Measurements from ENCODE around the gene RHBDL1.

Gene RHBDL1

DNA sequence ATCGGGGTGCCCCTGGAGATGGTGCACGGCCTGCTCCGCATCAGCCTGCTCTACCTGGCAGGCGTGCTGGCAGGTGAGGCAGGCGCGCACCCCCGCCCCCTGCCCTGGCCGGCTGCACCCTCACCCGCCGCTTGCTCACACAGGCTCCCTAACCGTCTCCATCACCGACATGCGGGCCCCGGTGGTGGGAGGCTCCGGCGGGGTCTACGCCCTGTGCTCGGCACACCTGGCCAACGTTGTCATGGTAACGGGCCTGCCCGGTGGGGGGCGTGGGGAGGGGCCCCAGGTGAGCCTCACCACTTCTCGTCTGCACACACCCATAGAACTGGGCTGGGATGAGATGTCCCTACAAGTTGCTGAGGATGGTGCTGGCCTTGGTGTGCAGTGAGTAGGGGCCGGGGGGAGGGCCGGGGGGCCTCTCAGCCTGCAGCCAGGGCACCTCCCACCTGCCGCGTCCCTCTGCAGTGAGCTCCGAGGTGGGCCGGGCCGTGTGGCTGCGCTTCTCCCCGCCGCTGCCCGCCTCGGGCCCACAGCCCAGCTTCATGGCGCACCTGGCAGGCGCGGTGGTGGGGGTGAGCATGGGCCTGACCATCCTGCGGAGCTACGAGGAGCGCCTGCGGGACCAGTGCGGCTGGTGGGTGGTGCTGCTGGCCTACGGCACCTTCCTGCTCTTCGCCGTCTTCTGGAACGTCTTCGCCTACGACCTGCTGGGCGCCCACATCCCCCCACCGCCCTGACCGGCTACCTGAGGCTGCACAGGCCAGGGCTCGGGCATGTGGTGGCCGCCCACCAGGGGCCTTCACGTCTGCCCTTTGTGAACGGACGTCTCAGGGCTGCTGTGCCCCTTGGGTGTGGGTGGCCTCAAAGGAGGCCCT lies 2.1 kb downstream of the RHBDL1 start:
- TF ChIP-seq, protein P1, sequence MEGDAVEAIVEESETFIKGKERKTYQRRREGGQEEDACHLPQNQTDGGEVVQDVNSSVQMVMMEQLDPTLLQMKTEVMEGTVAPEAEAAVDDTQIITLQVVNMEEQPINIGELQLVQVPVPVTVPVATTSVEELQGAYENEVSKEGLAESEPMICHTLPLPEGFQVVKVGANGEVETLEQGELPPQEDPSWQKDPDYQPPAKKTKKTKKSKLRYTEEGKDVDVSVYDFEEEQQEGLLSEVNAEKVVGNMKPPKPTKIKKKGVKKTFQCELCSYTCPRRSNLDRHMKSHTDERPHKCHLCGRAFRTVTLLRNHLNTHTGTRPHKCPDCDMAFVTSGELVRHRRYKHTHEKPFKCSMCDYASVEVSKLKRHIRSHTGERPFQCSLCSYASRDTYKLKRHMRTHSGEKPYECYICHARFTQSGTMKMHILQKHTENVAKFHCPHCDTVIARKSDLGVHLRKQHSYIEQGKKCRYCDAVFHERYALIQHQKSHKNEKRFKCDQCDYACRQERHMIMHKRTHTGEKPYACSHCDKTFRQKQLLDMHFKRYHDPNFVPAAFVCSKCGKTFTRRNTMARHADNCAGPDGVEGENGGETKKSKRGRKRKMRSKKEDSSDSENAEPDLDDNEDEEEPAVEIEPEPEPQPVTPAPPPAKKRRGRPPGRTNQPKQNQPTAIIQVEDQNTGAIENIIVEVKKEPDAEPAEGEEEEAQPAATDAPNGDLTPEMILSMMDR (IDR thresholded peaks at IDR 0.05): no peak
- no peak overlapping the region for H3K27ac ChIP-seq
- H3K4me3 ChIP-seq: no peak overlapping the region
- no peak for DNase-seq (ENCODE audit: low spot score)

DNA sequence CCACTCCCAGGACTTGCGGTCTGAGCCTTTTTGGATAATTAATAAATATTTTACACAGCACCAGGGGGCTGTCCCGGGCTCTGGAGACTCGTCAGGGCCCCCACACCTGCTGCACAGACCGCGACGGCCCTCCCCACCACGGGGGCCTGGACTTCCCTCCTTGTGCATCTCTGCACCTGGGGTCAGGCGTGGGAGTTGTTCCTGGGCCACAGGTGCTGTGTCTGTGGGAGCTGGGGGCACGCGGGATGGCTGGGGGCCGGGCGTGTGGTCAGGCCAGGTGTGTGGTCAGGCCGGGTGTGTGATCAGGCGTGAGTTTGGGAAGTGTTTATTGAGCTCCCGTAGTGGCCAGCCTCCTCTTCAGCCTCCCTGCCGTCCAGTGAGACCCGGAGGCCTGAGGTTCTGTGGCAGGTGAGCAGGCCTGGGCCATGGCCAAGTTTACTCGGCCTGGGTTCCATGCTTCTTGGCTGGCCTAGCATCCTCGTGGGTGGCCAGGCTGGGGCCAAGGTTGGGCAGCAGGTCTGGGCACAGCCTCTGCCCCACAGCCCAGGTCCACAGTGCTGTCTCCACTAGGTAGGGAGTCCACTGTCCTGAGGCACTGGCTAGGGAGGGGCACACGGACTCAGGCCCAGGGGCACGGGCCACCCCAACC lies 2.9 kb downstream of the RHBDL1 start:
- TF ChIP-seq, protein P1 (IDR thresholded peaks at IDR 0.05): no peak
- no peak for DNase-seq (ENCODE audit: low spot score)
- no peak overlapping the region for H3K4me3 ChIP-seq
- H3K27ac ChIP-seq: no peak overlapping the region

DNA sequence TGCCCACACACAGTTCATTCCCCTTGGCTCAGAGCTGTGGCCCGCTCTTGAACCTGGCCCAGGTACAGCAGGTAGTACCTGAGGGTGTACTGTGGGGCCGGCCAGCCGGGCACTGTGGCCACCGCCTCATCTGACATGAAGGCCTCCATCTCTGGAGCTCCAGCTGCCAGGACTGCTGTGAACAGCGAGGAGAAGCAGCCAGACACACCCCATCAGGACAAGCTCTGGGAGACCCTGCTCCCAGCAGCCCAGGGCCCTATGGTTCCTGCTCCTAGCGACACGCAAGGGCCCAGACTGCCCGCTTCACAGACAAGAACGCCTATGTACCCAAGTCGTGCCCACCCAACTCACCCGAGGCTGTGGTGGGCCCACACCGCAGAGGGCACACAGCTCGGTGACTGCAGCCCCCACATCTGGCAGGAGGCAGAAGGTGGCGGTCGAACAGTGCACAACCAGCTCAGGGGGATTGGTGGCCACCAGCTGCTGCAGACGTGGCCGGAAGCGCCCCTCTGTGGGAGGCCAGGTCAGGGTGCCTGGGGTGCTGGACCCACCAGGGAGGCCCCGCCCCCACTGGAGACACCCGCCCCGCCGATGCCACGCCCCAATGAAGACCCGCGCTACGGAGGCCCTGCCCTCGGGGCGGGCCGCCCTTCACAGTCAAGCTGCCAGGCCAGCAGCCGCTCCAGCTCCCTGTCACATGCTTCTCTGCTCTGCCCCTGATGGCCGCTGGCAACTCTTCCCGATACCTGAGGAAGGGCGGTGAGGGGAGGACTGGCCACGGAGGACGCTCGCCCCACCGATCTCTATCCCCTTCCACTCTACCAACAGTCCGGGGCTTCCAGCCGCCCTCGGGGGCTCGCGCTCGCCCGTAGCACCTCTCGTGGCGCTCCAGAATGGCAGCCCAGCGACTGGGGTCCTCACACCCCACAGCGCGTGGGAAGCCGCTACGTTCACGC lies 3.7 kb downstream of the RHBDL1 start:
- H3K4me3 ChIP-seq: peak overlapping the region; percentile 97
- no peak for DNase-seq (ENCODE audit: low spot score)
- peak overlapping the region; percentile 49 to 98 for H3K27ac ChIP-seq
- TF ChIP-seq, protein P1 (IDR thresholded peaks at IDR 0.05): no peak

DNA sequence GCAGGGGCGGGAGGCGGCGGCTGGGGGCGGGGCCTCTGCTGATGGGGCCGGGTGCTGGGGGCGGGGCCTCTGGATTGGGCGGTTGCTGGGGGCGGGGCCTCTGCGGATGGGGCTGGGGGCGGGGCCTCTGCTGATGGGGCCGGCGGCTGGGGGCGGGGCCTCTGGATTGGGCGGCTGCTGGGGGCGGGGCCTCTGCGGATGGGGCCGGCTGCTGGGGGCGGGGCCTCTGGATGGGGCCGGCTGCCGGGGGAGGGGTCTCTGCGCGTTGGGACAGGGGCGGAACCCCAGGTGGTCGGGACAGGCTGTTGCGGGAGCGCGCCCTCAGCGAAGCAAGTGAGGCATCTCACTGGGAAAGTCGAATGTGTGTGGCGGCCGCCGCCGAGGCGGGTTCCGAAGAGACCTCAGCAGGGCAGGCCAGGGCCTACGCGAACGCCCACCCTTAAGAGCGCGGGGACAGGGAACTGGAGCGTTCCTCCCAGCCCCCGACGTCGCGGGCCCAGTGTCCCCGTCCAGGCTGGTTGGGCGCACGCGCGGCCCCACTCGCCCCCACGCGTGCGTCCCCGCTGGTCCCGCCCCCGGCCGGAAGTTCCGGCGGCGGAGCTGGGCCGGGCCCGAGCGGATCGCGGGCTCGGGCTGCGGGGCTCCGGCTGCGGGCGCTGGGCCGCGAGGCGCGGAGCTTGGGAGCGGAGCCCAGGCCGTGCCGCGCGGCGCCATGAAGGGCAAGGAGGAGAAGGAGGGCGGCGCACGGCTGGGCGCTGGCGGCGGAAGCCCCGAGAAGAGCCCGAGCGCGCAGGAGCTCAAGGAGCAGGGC lies 4.5 kb downstream of the RHBDL1 start, which contains the start of gene STUB1:
Gene STUB1, plus strand, starts transcription at position 597 of the 811 bp plus-strand sequence. Its CDS starts 116 bp downstream, at position 713.
- Histone ChIP-seq H3K27ac (peak within 1 kb of the TSS; percentile 73 to 98), H3K4me3 (peak within 1 kb of the TSS; percentile 97)
- TF ChIP-seq, protein P1 (IDR thresholded peaks at IDR 0.05): no peak
- DNase-seq (ENCODE audit: low spot score): peak; percentile 91

DNA sequence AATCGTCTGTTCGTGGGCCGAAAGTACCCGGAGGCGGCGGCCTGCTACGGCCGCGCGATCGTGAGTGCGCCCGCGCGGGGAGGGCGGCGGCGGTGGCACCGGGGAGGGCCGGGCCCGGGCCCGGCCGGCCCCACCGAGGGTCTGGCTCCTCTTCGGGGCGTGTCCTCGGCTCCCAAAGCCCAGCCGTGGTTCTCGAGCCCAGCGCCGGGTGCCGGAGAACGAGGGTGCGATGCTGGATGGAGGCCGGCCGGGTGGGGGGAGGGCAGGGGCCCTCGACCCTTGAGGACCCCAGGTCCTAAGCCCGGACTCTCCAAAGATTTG lies 5.1 kb downstream of the RHBDL1 start:
- Histone ChIP-seq H3K4me3 (peak overlapping the region; percentile 97), H3K27ac (peak overlapping the region; percentile 73 to 98)
- TF ChIP-seq, protein P1 (IDR thresholded peaks at IDR 0.05): no peak
- DNase-seq (ENCODE audit: low spot score): no peak
